HG03558 (cell line): ENCODE measurements around the gene IZUMO1R.
"Not testable (repeated sequence)": the region's sequence is repeated elsewhere in the genome, so short reads cannot be mapped to it uniquely, and the experiment has no call there.

Experiments used
- ATAC-seq: cut with Tn5 transposase; IDR thresholded peaks from one replicate; pipeline ENCODE4 v1.9.1; 2021; ENCODE audit warnings: moderate number of reproducible peaks; ENCODE audit not compliant: unreplicated experiment; ENCODE audit errors: extremely low read depth

Gene IZUMO1R

DNA sequence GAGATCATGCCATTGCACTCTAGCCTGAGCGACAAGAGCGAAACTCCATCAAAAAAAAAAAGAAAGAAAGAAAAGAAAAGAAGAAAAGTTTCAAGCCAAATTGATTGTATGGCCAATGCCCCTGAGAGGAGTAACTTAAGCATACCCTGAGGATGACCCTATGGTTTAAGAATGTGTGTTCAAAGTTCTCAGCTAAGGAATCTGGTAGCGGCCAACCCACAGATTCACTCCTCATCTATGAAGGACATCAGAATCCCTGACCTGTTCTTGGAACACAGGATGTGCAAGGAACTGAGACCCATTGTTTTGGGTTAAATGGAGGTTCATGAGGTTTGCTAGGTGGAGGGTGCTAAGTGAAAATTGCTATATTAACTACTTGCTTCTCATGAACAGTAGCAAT lies 18.1 kb downstream of the IZUMO1R start:
- ATAC-seq: no peak

GRCh38 chr11:94325681-94326080 lies 21.3 kb downstream of the IZUMO1R start:
- ATAC-seq: peak; percentile 49

DNA sequence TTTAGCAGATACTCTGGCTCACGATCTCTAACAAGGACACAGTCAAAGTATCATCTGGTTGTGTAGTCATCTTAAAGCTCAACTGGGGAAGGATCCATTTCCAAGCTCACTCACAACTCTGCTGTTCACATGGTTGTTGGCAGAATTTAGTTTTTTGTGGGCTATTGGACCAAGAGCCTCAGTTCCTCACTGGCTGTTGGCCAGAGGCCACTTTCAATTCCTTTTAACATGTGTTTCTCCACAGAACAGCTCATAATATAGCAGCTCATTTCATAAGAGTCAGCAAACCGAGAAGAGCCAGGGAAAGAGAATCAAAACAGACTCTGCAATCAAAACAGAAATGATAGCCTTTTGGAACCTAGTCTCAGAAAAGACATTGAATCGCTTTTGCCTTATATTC lies 22.6 kb downstream of the IZUMO1R start:
- ATAC-seq: no peak

DNA sequence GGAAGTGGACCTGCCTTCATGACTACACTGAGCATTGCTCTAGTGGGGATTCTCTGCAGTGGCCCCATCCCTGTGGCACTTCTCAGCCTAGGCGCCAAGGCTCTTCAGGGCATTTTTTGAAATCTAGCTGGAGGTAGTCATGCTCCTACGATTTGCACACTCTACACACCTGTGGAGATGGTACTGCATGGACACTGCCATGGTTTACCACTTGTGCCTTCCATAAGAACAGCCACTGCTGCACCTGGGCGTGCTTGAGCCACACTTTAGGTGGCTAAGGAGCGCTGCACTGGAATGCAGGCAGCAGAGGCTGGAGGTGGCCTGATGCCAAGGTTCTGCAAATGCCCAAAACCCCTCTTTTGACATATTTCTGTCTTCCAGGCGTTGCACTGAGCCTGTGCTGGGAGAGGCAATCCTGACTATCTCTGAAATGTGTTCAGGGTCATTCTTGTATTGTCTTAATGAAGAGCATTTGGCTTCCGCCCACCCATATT lies 24.3 kb downstream of the IZUMO1R start:
- no peak for ATAC-seq

DNA sequence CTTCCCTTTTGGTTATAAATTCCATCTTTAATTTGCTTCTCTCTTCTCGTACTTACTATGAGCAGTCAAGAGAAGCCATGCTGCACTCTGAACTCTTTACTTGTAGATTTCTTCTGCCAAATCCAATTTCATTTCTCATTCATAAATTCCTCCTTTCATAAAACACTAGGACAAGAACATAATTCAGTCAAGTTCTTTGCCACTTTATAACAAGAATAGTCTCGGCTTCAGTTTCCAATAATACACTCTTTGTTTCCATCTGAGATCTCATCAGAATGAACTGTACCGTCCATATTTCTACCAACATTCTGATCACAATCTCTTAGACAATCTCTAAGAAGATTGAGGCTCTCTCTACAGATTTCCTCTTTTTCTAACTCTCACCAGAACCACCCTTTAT lies 25.1 kb downstream of the IZUMO1R start:
- no peak for ATAC-seq

- ATAC-seq: no peak
These were observed 26.4 kb downstream of the IZUMO1R start for GRCh38 chr11:94330789-94331188.

DNA sequence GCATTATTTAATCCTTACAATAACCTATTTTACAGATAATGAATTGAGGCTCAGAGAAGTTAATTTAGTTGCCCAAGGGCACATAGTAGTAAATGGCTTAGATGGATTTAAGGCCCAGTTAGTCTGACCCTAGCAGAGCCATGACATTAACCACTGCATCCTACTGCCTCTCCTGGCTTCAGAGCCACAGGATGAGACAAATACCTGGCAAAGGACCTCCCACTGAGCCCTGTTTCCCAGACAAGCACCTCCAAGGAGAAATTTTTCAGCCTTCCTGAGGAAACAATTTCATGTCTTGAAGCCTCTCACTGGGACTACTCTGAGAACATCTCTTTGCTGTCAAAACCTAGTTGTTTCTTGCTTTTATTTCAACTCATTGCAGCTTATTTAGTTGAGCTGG lies 28.4 kb downstream of the IZUMO1R start:
- ATAC-seq: no peak

- ATAC-seq: no peak
These were observed 31.7 kb downstream of the IZUMO1R start for GRCh38 chr11:94336033-94336432.

GRCh38 chr11:94338651-94339050 lies 34.3 kb downstream of the IZUMO1R start:
- no peak for ATAC-seq

- no peak for ATAC-seq
These were observed 37.9 kb downstream of the IZUMO1R start for GRCh38 chr11:94342250-94342649.

DNA sequence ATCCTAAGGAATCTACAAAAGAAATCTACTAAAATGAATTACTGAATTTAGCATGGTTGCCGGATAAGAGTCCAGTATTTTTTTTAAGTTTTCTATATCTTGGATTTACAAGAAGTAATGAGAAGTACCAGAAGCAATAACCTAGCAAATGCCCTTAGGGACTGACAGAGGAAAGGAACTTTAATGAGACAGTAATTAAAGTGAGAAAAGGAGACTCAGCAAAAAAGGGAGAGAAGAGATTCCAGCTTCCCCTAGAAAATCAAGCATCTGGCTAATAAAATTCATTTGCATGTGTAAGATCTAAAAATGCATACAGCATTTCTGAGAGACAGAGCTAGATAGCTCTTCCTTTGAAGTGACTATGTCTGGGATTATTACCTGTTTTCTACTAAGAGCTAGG lies 39.1 kb downstream of the IZUMO1R start:
- ATAC-seq: no peak

DNA sequence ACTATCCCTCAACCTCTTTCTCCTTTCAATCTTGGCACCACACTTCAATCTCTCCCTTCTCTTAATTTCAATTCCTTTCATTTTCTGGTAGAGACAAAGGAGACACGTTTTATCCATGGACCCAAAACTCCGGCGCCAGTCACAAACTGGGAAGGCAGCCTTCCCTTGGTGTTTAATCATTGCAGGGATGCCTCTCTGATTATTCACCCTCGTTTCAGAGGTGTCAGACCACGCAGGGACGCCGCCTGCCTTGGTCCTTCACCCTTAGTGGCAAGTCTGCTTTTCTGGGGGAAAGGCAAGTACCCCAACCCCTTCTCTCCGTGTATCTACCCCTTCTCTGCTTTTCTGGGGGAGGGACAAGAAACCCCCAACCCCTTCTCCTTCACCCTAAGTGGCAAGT lies 41.9 kb downstream of the IZUMO1R start:
- ATAC-seq: not testable (repeated sequence)

GRCh38 chr11:94350850-94351563 lies 46.6 kb downstream of the IZUMO1R start:
- not testable (repeated sequence) for ATAC-seq
